Measurements from ENCODE around the gene TBC1D22A. TPM values are rescaled to one million over a fixed set of nuclear protein-coding genes. Genes with fewer than 3 reads are reported as not detected.

Gene TBC1D22A
- total and polyA plus RNA-seq, 9 of the 15 experiments (the other 6 are each of a cell fraction or from before 2014, with no cell fraction given) = 0.20 to 11.5 (median 5.2) TPM

- TF ChIP-seq, protein P1, sequence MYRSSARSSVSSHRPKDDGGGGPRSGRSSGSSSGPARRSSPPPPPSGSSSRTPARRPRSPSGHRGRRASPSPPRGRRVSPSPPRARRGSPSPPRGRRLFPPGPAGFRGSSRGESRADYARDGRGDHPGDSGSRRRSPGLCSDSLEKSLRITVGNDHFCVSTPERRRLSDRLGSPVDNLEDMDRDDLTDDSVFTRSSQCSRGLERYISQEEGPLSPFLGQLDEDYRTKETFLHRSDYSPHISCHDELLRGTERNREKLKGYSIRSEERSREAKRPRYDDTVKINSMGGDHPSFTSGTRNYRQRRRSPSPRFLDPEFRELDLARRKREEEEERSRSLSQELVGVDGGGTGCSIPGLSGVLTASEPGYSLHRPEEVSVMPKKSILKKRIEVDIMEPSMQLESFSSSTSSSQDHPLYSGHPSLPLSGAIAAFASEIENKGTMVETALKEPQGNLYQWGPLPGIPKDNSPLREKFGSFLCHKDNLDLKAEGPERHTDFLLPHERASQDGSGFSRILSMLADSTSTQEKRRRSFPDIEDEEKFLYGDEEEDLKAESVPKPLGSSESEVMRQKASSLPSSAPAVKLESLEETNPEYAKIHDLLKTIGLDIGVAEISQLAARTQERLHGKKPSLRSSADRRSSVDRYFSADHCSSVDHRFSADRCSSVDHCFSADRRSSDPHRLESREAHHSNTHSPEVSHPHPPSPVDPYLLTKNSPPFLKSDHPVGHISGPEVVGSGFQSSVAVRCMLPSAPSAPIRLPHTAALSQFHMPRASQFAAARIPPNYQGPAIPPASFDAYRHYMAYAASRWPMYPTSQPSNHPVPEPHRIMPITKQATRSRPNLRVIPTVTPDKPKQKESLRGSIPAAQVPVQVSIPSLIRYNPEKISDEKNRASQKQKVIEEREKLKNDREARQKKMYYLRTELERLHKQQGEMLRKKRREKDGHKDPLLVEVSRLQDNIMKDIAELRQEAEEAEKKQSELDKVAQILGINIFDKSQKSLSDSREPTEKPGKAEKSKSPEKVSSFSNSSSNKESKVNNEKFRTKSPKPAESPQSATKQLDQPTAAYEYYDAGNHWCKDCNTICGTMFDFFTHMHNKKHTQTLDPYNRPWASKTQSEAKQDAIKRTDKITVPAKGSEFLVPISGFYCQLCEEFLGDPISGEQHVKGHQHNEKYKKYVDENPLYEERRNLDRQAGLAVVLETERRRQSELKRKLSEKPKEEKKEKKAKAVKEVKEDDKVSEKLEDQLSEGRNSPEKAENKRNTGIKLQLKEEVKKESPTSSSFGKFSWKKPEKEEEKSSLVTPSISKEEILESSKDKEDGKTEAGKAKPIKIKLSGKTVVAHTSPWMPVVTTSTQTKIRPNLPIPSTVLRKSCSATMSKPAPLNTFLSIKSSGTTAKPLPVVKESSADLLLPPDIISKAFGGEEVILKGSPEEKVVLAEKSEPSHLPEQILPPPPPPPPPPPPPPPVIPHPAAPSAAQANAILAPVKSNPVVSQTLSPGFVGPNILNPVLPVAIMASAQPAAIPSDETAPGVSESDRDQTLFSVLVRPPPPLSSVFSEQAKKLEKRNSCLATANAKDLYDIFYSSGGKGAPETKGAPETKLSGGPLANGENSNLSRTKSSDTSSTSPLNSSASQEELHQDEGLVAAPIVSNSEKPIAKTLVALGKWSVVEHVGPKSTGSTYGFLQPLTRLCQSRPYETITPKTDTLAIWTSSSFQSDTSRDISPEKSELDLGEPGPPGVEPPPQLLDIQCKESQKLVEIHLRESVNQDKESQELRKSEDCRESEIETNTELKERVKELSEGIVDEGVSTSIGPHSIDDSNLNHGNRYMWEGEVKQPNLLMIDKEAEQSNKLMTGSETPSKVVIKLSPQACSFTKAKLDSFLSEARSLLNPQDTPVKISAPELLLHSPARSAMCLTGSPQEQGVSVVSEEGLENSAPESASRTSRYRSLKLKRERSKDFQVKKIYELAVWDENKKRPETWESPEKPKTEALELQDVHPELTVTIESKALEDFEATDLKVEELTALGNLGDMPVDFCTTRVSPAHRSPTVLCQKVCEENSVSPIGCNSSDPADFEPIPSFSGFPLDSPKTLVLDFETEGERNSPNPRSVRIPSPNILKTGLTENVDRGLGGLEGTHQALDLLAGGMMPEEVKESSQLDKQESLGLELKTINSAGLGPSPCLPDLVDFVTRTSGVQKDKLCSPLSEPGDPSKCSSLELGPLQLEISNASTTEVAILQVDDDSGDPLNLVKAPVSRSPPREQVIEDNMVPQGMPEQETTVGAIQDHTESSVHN (IDR thresholded peaks at IDR 0.05; ENCODE audit: borderline replicate concordance in 1 of 2, low read depth in 1 of 2) = no peak
- no peak for TF ChIP-seq MTA3 (IDR thresholded peaks at IDR 0.05; ENCODE audit: borderline replicate concordance)
These were observed 210.7 kb downstream of the TBC1D22A start (continued) for GRCh38 chr22:46972901-46973831.

Data from K562 (cell line).